ENCODE measurements around the gene P2RY13. TPM values are rescaled to one million over a fixed set of nuclear protein-coding genes. Genes with fewer than 3 reads are reported as not detected.

P2RY13 gene
- polyA plus RNA-seq, 1 experiment, result not detected

DNA sequence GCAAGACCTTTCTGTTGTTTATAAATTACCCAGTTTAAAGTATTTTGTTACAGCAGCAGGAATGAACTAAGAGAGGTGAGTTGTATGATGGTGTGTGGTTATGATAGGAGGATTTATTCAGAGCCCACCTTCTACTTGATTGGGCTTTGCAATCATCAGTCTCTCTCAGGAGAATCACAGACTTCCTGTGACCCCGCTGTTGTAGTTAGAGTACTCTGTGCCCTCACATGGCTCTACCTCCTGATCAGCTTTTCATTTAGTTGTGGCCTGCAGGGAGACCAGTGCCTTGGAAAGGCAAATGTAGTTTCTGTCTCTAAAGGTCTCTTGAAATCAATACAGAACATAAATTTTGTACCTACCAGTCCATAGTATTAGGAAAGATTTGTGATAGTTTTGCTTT lies 43.4 kb downstream of the P2RY13 start:
- no peak overlapping the region for H3K4me3 ChIP-seq (ENCODE audit: low read depth, low read length)
- H3K27me3 ChIP-seq (ENCODE audit: control insufficient read depth, insufficient read depth, low read length), result no peaks in the 10 kb centered on the region
- ChIA-PET POLR2A (no interaction called here), CTCF (interaction anchor here (0.7 to 6.6 kb wide), 9 partner anchors 12 to 127 kb away, joined by 3 to 60 read pairs (median 4); no protein-coding TSS in a partner anchor)
- H3K36me3 ChIP-seq (ENCODE audit: control insufficient read depth, insufficient read depth, low read length), result no peaks in the 10 kb centered on the region
- no peak for DNase-seq (ENCODE audit: low read depth)
- TF ChIP-seq, protein P1, sequence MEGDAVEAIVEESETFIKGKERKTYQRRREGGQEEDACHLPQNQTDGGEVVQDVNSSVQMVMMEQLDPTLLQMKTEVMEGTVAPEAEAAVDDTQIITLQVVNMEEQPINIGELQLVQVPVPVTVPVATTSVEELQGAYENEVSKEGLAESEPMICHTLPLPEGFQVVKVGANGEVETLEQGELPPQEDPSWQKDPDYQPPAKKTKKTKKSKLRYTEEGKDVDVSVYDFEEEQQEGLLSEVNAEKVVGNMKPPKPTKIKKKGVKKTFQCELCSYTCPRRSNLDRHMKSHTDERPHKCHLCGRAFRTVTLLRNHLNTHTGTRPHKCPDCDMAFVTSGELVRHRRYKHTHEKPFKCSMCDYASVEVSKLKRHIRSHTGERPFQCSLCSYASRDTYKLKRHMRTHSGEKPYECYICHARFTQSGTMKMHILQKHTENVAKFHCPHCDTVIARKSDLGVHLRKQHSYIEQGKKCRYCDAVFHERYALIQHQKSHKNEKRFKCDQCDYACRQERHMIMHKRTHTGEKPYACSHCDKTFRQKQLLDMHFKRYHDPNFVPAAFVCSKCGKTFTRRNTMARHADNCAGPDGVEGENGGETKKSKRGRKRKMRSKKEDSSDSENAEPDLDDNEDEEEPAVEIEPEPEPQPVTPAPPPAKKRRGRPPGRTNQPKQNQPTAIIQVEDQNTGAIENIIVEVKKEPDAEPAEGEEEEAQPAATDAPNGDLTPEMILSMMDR (IDR thresholded peaks at IDR 0.05; ENCODE audit: insufficient read depth, low read depth, low read length), result no peak

DNA sequence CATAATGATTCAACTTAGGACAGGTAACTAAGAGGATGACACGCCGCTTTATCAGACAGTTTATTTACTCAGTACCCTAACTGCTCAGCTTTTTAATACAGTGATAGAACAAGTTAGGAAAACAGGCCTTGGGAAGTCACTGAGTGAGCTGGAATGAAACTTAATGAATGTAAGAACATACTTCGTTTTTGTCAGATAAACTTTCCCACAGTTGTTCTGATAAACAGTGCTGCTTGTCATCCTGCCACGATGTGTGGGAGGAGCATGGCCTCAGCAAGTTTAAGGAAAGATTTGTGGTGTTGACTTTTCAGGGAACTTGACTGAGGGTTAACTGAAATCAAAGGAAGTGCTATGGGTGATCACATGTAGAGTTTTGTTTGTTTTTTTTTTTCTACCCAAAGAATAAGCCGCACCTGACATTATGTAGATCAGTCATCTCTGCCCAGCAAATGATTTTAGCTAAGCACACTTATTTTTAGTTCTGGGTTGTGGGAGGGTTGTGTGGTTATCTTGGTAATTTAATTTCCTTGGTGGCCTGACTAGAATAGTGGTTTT lies 45.4 kb downstream of the P2RY13 start:
- CTCF ChIA-PET, result interaction anchor here (1.3 to 6.6 kb wide), 5 partner anchors 8 to 634 kb away, joined by 3 to 60 read pairs (median 4); no protein-coding TSS in a partner anchor
- POLR2A ChIA-PET, result no interaction called here
- no peak for DNase-seq (ENCODE audit: low read depth)
- Histone ChIP-seq H3K4me3 (ENCODE audit: low read depth, low read length) (no peak overlapping the region), H3K27me3 (ENCODE audit: control insufficient read depth, insufficient read depth, low read length) (no peaks in the 10 kb centered on the region), H3K36me3 (ENCODE audit: control insufficient read depth, insufficient read depth, low read length) (no peaks in the 10 kb centered on the region)
- TF ChIP-seq, protein P1 (IDR thresholded peaks at IDR 0.05; ENCODE audit: insufficient read depth, low read depth, low read length), result no peak

DNA sequence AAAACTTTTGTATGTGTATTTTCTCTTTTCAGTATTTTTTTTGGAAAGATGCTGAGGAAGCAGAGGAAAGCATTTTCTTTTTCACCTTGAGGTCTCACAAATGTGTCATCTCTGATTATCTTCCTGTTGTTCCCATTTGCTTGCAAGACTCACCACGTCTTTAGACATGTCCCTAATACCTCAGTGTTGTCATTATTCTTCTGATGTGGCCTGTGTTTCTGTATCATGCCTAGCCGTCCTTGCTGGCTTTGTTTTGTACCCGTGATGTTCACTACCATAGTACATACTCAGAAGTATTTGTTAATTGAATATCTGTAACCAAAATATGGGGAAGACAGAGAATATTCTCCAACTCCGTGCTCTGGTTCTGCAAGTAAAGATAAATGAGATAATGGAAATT lies 46.0 kb downstream of the P2RY13 start:
- TF ChIP-seq, protein P1 (IDR thresholded peaks at IDR 0.05; ENCODE audit: insufficient read depth, low read depth, low read length), result no peak
- POLR2A ChIA-PET, result no interaction called here
- CTCF ChIA-PET, result interaction anchor here (2.4 to 6.6 kb wide), 2 partner anchors 55 to 116 kb away, joined by 10 to 60 read pairs; no protein-coding TSS in a partner anchor
- H3K27me3 ChIP-seq (ENCODE audit: control insufficient read depth, insufficient read depth, low read length), result no peaks in the 10 kb centered on the region
- H3K4me3 ChIP-seq (ENCODE audit: low read depth, low read length), result no peak overlapping the region
- DNase-seq (ENCODE audit: low read depth), result no peak
- H3K36me3 ChIP-seq (ENCODE audit: control insufficient read depth, insufficient read depth, low read length), result no peaks in the 10 kb centered on the region

DNA sequence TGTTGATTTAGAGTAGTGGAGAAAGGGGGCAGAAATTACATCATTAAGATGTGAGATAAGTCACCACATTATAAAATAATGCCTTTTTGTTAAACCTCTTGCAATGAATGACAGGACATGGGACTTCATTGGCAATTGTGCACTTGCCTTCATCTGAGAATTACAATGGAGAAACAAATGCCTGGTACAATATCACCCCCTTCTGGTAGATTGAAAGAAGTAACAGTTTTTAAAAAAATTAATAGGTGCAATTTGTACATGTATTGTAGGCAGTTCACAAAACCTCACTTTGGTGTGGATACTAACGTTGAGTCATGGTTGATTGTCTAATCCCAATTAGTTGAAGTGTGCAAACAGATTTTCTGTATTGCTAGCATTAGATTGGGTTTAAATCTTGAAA lies 46.4 kb downstream of the P2RY13 start:
- DNase-seq (ENCODE audit: low read depth), result no peak
- POLR2A ChIA-PET, result no interaction called here
- no peak overlapping the region for H3K4me3 ChIP-seq (ENCODE audit: low read depth, low read length)
- H3K36me3 ChIP-seq (ENCODE audit: control insufficient read depth, insufficient read depth, low read length), result no peaks in the 10 kb centered on the region
- TF ChIP-seq, protein P1 (IDR thresholded peaks at IDR 0.05; ENCODE audit: insufficient read depth, low read depth, low read length), result peak; percentile 57
- H3K27me3 ChIP-seq (ENCODE audit: control insufficient read depth, insufficient read depth, low read length), result no peaks in the 10 kb centered on the region
- CTCF ChIA-PET, result interaction anchor here (0.6 to 6.4 kb wide), 11 partner anchors 19 to 555 kb away, joined by 3 to 94 read pairs (median 4); no protein-coding TSS in a partner anchor

DNA sequence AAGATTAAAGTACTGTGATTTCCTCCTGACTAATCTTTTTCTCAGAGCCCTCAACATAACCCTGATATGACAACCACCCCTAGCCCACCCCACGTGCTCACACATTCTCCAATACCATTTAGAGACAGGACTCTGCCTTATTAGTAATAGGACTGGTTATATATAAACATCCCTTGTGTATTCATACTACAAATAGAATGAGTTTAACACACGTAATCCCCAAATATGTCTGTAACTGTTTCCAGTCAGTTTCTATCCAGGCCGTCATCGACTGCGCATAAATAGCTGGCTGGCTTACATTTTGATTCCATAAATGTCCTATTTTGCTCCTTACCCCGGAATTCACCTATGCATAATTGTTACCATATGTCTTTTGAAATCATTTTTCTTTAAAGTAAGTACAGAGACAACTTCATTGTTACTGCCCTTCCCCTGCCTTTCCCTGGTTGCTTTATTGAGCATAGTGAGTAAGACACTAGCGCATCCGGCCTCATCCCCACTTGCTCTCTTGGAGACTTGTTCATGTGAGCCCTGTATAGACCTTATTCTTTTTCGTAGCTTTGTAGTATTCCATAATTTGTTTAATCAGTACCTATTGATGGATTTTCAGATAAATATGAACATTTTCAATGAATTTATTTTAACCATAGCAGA lies 47.6 kb downstream of the P2RY13 start:
- Histone ChIP-seq H3K27me3 (ENCODE audit: control insufficient read depth, insufficient read depth, low read length) (no peaks in the 10 kb centered on the region), H3K4me3 (ENCODE audit: low read depth, low read length) (no peak overlapping the region), H3K36me3 (ENCODE audit: control insufficient read depth, insufficient read depth, low read length) (no peaks in the 10 kb centered on the region)
- ChIA-PET CTCF (interaction anchor here (0.7 to 6.4 kb wide), 8 partner anchors 18 to 125 kb away, joined by 3 to 94 read pairs (median 6); no protein-coding TSS in a partner anchor), POLR2A (no interaction called here)
- no peak for DNase-seq (ENCODE audit: low read depth)
- TF ChIP-seq, protein P1 (IDR thresholded peaks at IDR 0.05; ENCODE audit: insufficient read depth, low read depth, low read length), result no peak
